Osteocyte (in vitro differentiated cells): ENCODE measurements around the gene GPR162. TPM values are rescaled to one million over a fixed set of nuclear protein-coding genes. Genes with fewer than 3 reads are reported as not detected.
A peak's percentile ranks its signal among the peaks of the same experiment; 100 is the strongest.
"Not testable (repeated sequence)": the region's sequence is repeated elsewhere in the genome, so short reads cannot be mapped to it uniquely, and the experiment has no call there.

Source experiments
- DNase-seq: peaks from one replicate; pipeline ENCODE4 v3.0.0; 2021; ENCODE audit warnings: mixed read lengths; ENCODE audit not compliant: unreplicated experiment; ENCODE audit errors: extremely low spot score
- H3K27ac Mint-ChIP-seq: one replicate; pipeline ENCODE4 v1.8.0; 2021; ENCODE audit warnings: mild to moderate bottlenecking, mixed read lengths; ENCODE audit not compliant: unreplicated experiment
- H3K27me3 Mint-ChIP-seq: one replicate; pipeline ENCODE4 v1.8.0; 2021; ENCODE audit warnings: mixed read lengths; ENCODE audit not compliant: unreplicated experiment
- H3K36me3 Mint-ChIP-seq: one replicate; pipeline ENCODE4 v1.8.0; 2021; ENCODE audit warnings: mixed read lengths; ENCODE audit not compliant: unreplicated experiment
- H3K4me1 Mint-ChIP-seq: one replicate; pipeline ENCODE4 v1.8.0; 2021; ENCODE audit warnings: mixed read lengths; ENCODE audit not compliant: unreplicated experiment
- H3K4me3 Mint-ChIP-seq: one replicate; pipeline ENCODE4 v1.8.0; 2021; ENCODE audit warnings: mild to moderate bottlenecking, moderate library complexity, mixed read lengths; ENCODE audit not compliant: unreplicated experiment
- H3K9me3 Mint-ChIP-seq: one replicate; pipeline ENCODE4 v1.8.0; 2021; ENCODE audit warnings: mixed read lengths; ENCODE audit not compliant: unreplicated experiment
- CTCF ChIP-seq: fragments of 200-600 bp; sonication (generic); IDR thresholded peaks from 2 replicates; pipeline ENCODE4 v1.5.0; 2021; ENCODE audit warnings: antibody characterized with exemption, mild to moderate bottlenecking, moderate library complexity
- total RNA-seq: library from RNA; stranded (reverse); gene quantifications from 2 replicates; pipeline ENCODE4 v1.2.1, GENCODE V29; 2021

The GPR162 gene
- total RNA-seq, 1 donor from 2014 or later: 11.5 TPM

- Mint-ChIP-seq H3K27ac (peak overlapping the region; percentile 79), H3K36me3 (peaks cover 23% of the 10 kb centered on the region), H3K4me3 (peak overlapping the region; percentile 86), H3K9me3 (no peaks in the 10 kb centered on the region), H3K27me3 (no peaks in the 10 kb centered on the region), H3K4me1 (peaks cover 52% of the 10 kb centered on the region)
- no peak for TF ChIP-seq CTCF
- DNase-seq: no peak
Observed at GRCh38 chr12:6871052-6871957, 49.7 kb downstream of the GPR162 start.

- DNase-seq: peak; percentile 95
- Mint-ChIP-seq H3K36me3 (peaks cover 25% of the 10 kb centered on the region), H3K27me3 (no peaks in the 10 kb centered on the region), H3K4me3 (peak overlapping the region; percentile 86), H3K27ac (peak overlapping the region; percentile 79), H3K4me1 (peaks cover 44% of the 10 kb centered on the region), H3K9me3 (no peaks in the 10 kb centered on the region)
- peak; percentile 97 for TF ChIP-seq CTCF
Observed at GRCh38 chr12:6872073-6873048, 50.7 kb downstream of the GPR162 start.

- H3K4me1 Mint-ChIP-seq: peaks cover 41% of the 10 kb centered on the region
Observed at GRCh38 chr12:6873094-6874014, 51.7 kb downstream of the GPR162 start, which contains the start of gene SPSB2. TSS of gene SPSB2 (minus strand) at chr12:6873303. CDS start at chr12:6872901, 402 bp downstream.

GRCh38 chr12:6874015-6874368 is 52.4 kb downstream of the GPR162 start:
- not testable (repeated sequence) for H3K27me3 Mint-ChIP-seq, H3K9me3 Mint-ChIP-seq, DNase-seq
- Mint-ChIP-seq H3K36me3 (peaks cover 26% of the 10 kb centered on the region), H3K27ac (peak overlapping the region; percentile 88), H3K4me3 (peak overlapping the region; percentile 86), H3K4me1 (peaks cover 35% of the 10 kb centered on the region)

More at GRCh38 chr12:6873094-6874014, 51.7 kb downstream of the GPR162 start, which contains the start of gene SPSB2:
- Mint-ChIP-seq H3K36me3 (peaks cover 26% of the 10 kb centered on the region), H3K27ac (peak within 1 kb of the TSS; percentile 88), H3K9me3 (no peaks in the 10 kb centered on the region), H3K27me3 (no peaks in the 10 kb centered on the region), H3K4me3 (peak within 1 kb of the TSS; percentile 86)
- no peak for TF ChIP-seq CTCF
- DNase-seq: peak; percentile 98

Other genes starting within 250 kb of the GPR162 start
- 348 and 351 TPM in 2 replicates for gene CHD4, start 214.4 kb upstream of the GPR162 start, total RNA-seq
- gene LPAR5, start 185.9 kb upstream of the GPR162 start, total RNA-seq: 0.32 and 0.50 TPM in 2 replicates
- 0.73 and 1.0 TPM in 2 replicates for gene ACRBP, start 174.4 kb upstream of the GPR162 start, total RNA-seq
- gene ING4, start 158.7 kb upstream of the GPR162 start, total RNA-seq: 56.7 and 58.8 TPM in 2 replicates
- gene ZNF384, start 132.4 kb upstream of the GPR162 start, total RNA-seq: 66.6 and 68.3 TPM in 2 replicates
- gene PIANP, start 121.0 kb upstream of the GPR162 start, total RNA-seq: 3.9 and 5.2 TPM in 2 replicates
- gene COPS7A, start 97.8 kb upstream of the GPR162 start, total RNA-seq: 61.4 and 73.0 TPM in 2 replicates
- 141 and 162 TPM in 2 replicates for gene MLF2, start 68.7 kb upstream of the GPR162 start, total RNA-seq
- 501 and 554 TPM in 2 replicates for gene PTMS, start 55.5 kb upstream of the GPR162 start, total RNA-seq
- 1.1 and 2.5 TPM in 2 replicates for gene LAG3, start 49.3 kb upstream of the GPR162 start, total RNA-seq
- 0.60 and 0.62 TPM in 2 replicates for gene CD4, start 32.3 kb upstream of the GPR162 start, total RNA-seq
- gene P3H3, start 6.6 kb downstream of the GPR162 start, total RNA-seq: 86.5 and 90.8 TPM in 2 replicates
- 8.3 and 10.6 TPM in 2 replicates for gene GNB3, start 19.1 kb downstream of the GPR162 start, total RNA-seq
- gene CDCA3, start 29.5 kb downstream of the GPR162 start, total RNA-seq: 8.0 and 9.2 TPM in 2 replicates
- 113 and 114 TPM in 2 replicates for gene USP5, start 30.3 kb downstream of the GPR162 start, total RNA-seq
- gene TPI1, start 45.7 kb downstream of the GPR162 start, total RNA-seq: 408 and 415 TPM in 2 replicates
- 9.2 and 11.5 TPM in 2 replicates for gene SPSB2, start 51.5 kb downstream of the GPR162 start, total RNA-seq
- 9.0 and 11.3 TPM in 2 replicates for gene LRRC23, start 83.0 kb downstream of the GPR162 start, total RNA-seq
- 21.5 and 24.1 TPM in 2 replicates for gene ENO2, start 92.8 kb downstream of the GPR162 start, total RNA-seq
- gene ATN1, start 106.1 kb downstream of the GPR162 start, total RNA-seq: 117 and 123 TPM in 2 replicates
- not detected in 2 replicates for gene RNU7-1, start 122.0 kb downstream of the GPR162 start, total RNA-seq
- 287 and 309 TPM in 2 replicates for gene C12orf57, start 122.2 kb downstream of the GPR162 start, total RNA-seq
- gene PTPN6, start 129.5 kb downstream of the GPR162 start, total RNA-seq: 0.29 and 0.94 TPM in 2 replicates
- gene PHB2, start 148.8 kb downstream of the GPR162 start, total RNA-seq: 202 and 205 TPM in 2 replicates
- 29.5 and 29.8 TPM in 2 replicates for gene EMG1, start 149.1 kb downstream of the GPR162 start, total RNA-seq
- 33.2 TPM in 2 replicates for gene LPCAT3, start 196.7 kb downstream of the GPR162 start, total RNA-seq
- 16.4 and 18.2 TPM in 2 replicates for gene C1S, start 238.9 kb downstream of the GPR162 start, total RNA-seq